ENCODE data around the gene RABAC1.

- TF ChIP-seq ZBTB33 (IDR thresholded peaks at IDR 0.05) (no peak), EZH2 (IDR thresholded peaks at IDR 0.05; ENCODE audit: borderline replicate concordance, control insufficient read depth, low read depth, low read length) (no peak), POLR2AphosphoS5 (IDR thresholded peaks at IDR 0.05; ENCODE audit: low read length) (no peak)
Measured at GRCh38 chr19:41941410-41942202, 17.5 kb downstream of the RABAC1 start.
